GM19468 (cell line): Measurements from ENCODE around the gene TXNRD1.
"Not testable (repeated sequence)": the region's sequence is repeated elsewhere in the genome, so short reads cannot be mapped to it uniquely, and the experiment has no call there.

Source experiments
- ATAC-seq: cut with Tn5 transposase; IDR thresholded peaks from one replicate; pipeline ENCODE4 v1.9.1; 2021; ENCODE audit warnings: mild to moderate bottlenecking, moderate library complexity, moderate number of reproducible peaks; ENCODE audit not compliant: unreplicated experiment; ENCODE audit errors: extremely low read depth

TXNRD1 gene

DNA sequence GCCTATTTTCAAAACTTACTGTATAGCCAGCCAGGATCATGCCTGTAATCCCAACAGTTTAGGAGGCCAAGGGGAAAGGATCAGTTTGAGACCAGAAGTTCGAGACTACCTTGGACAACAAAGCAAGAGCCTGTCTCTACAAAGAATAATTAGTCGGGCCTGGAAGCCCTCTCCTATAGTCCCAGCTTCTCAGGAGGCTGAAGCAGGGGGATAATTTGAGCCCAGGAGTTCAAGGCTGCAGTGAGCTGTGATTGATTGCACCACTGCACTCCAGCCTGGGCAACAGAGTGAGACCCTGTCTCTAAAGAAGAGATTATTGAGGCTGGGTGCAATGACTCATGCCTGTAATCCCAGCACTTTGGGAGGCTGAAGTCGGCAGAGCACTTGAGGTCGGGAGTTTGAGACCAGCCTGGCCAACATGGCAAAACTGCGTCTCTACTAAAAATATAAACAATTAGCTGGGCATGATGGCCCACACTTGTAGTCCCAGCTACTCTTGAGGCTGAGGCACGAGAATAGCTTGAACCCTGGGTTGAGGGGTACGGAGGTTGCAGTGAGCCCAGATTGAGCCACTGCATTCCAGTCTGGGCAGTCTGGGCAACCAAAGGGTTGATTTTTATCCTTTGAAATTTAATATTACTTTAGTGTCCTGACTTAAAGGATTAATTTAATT lies 102.1 kb downstream of the TXNRD1 start:
- ATAC-seq: no peak

DNA sequence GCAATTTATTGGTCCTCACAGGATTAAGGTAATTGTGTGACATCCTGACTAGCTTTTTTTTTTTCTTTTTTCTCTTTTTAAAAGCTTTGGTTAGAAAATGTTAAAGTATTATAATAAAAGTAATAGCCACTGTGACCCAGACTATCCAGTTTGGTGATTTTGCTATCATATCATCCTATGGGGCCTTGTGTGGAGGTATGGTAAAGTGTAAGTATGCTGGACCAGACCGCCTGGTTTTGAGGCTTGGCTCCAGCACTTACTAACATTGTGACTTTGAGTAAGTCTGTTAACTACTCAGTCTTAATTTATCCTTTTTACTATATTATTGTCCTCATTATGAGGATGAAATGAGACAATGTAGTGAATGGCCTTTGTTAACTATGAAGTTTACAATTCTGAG lies 103.4 kb downstream of the TXNRD1 start:
- ATAC-seq: no peak

DNA sequence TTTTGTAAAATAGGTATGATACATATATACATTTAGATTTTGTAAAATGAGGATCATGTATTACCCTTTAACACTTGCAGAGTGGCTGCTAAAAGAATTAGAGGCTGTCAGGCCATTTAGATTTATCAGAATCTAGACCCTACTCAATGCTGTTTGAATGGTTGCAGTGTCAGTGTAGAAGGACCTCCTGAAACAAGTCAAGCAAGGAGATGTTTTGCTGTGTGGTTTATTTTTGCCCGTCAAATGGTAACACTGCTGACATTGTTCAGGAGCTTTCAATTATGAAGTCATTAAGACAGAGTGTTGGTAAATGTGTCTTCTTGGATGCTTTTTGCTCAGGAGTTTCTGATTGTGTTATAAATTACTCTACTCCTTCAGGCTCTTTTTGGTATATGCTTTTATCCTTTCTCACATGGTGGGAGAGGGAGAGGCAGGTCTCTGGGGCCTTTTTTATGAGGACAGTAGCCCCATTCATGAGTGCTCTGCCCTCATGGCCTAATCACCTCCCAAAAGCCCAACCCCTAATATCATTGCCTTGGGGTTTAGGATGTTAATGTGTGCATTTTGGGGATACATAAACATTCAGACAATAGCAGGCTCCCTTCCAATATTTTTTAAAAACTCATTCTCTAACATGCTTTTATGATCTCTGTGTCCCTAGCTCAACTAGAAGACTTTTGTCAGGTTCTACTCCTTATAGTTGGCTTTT lies 104.5 kb downstream of the TXNRD1 start:
- no peak for ATAC-seq

GRCh38 chr12:104320627-104321024 lies 105.0 kb downstream of the TXNRD1 start:
- ATAC-seq: no peak

- ATAC-seq: no peak
These were observed 106.4 kb downstream of the TXNRD1 start for GRCh38 chr12:104321949-104322348.

DNA sequence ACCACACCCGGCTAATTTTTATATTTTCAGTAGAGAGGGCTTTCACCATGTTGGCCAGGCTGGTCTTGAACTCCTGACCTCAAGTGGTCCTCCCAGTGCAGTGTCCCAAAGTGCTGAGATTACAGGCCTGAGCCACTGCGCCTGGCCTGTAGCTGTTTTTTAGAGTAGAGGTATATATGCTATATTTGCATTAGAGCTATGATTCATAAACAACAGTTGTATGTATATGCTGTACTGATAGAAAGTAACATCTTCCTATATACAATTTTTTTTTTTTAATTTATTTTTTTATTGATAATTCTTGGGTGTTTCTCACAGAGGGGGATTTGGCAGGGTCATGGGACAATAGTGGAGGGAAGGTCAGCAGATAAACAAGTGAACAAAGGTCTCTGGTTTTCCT lies 107.0 kb downstream of the TXNRD1 start:
- ATAC-seq: not testable (repeated sequence)

GRCh38 chr12:104323899-104324298 lies 108.3 kb downstream of the TXNRD1 start:
- no peak for ATAC-seq

DNA sequence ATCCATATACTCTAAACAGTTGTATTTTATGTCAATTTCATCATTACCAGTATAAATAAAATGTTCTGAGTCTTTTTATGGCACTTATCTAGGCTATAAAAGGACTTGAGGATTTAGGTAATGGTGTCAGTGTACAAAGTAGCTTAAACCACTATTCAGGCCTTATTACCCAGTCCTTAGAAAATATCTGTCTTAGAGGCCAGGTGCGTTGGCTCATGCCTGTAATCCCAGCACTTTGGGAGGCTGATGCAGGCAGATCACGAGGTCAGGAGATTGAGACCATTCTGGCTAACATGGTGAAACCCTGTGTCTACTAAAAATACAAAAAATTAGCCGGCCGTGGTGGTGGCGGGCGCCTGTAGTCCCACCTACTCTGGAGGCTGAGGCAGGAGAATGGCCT lies 112.7 kb downstream of the TXNRD1 start:
- ATAC-seq: not testable (repeated sequence)

GRCh38 chr12:104328790-104329189 lies 113.2 kb downstream of the TXNRD1 start:
- ATAC-seq: no peak

- no peak for ATAC-seq
These were observed 114.3 kb downstream of the TXNRD1 start for GRCh38 chr12:104329707-104330532.

DNA sequence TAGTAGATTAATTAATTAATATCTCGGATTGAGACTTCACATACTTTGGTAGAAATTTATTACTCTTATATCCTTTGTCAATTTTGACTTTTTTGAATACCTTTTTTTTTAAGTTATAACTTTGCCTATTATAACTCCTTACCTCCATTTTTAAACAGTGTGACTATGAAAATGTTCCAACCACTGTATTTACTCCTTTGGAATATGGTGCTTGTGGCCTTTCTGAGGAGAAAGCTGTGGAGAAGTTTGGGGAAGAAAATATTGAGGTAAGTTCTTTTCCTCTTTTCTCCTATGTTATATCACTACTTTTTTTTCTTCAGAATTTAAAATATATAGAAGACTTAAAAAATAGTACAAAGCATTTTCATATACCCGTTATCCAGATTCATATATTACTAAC lies 115.8 kb downstream of the TXNRD1 start:
- ATAC-seq: no peak

DNA sequence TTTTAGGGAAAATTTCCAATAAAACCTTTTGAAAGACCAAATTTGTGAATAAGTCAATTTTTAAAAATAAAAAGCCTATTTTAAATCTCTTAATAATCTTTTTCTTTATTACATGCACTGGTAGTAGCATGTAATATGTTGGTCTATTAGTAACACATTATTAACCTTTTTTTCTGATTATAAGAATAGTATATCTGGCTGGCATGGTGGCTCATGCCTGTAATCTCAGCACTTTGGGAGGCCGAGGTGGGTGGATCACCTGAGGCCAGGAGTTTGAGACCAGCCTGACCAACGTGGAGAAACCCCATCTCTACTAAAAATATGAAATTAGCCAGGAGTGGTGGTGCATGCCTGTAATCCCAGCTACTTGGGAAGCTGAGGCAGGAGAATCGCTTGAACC lies 116.7 kb downstream of the TXNRD1 start:
- ATAC-seq: not testable (repeated sequence)

- ATAC-seq: no peak
These were observed 118.2 kb downstream of the TXNRD1 start for GRCh38 chr12:104333692-104334255.

GRCh38 chr12:104334581-104334980 lies 119.0 kb downstream of the TXNRD1 start:
- no peak for ATAC-seq

DNA sequence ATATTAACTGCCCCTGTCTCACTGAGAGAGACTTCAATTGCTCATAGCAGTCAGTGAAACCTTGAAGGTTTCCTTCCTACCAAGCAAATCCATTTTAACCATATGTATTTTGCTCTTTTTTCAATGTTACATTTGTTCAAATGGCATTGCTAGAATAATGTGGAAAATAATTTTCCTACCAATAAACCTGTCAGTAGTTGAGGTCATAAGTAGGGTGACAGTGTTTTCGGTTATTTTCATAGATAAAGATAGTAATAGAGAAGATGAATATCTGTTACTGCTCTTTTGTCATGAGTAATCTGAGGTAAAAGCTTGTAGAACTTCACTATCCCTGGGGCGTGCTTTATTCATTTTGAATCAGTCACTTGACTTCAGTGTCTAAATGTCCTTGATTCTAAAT lies 120.5 kb downstream of the TXNRD1 start:
- ATAC-seq: no peak

GRCh38 chr12:104337030-104337558 lies 121.5 kb downstream of the TXNRD1 start:
- no peak for ATAC-seq

DNA sequence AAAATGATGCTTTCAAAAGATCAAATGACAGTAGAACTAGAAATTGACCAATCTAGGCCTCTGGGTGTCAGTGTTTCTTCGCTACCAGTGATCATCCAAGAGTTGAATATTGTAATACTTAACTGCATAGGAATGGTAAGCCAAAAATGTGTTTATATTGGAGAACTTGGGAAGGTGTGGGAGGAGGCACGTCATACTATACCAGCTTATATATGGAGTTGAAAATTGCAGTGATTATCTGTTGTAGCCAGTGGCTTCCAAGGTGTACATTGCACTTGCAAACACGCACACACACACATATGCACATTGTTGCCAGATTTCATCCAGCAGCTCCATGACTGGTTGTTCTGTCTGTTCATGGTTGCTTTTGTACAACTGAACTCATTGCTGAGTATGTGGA lies 124.1 kb downstream of the TXNRD1 start:
- no peak for ATAC-seq

GRCh38 chr12:104340177-104340576 lies 124.6 kb downstream of the TXNRD1 start:
- no peak for ATAC-seq

GRCh38 chr12:104340925-104341611 lies 125.5 kb downstream of the TXNRD1 start:
- ATAC-seq: no peak

- no peak for ATAC-seq
These were observed 126.6 kb downstream of the TXNRD1 start for GRCh38 chr12:104342147-104342546.
